ENCODE measurements around the gene SHC3.

The SHC3 gene

GRCh38 chr9:89049646-89050045 is 129.0 kb downstream of the SHC3 start:
- DNase-seq: no peak

GRCh38 chr9:89048616-89049015 is 130.0 kb downstream of the SHC3 start:
- DNase-seq: no peak

- no peak for DNase-seq
These were observed 131.0 kb downstream of the SHC3 start for GRCh38 chr9:89047667-89048066.

- no peak for DNase-seq
These were observed 131.8 kb downstream of the SHC3 start for GRCh38 chr9:89046832-89047231.

- no peak for DNase-seq
These were observed 133.7 kb downstream of the SHC3 start for GRCh38 chr9:89044881-89045280.

GRCh38 chr9:89044104-89044503 is 134.5 kb downstream of the SHC3 start:
- no peak for DNase-seq

- DNase-seq: no peak
These were observed 135.6 kb downstream of the SHC3 start for GRCh38 chr9:89042984-89043383.

- DNase-seq: no peak
These were observed 139.0 kb downstream of the SHC3 start for GRCh38 chr9:89039664-89040063.

- no peak for DNase-seq
These were observed 139.5 kb downstream of the SHC3 start for GRCh38 chr9:89039104-89039465.

GRCh38 chr9:89038382-89039103 is 140.1 kb downstream of the SHC3 start:
- DNase-seq: no peak

- DNase-seq: no peak
These were observed 140.7 kb downstream of the SHC3 start for GRCh38 chr9:89037891-89038290.

GRCh38 chr9:89037346-89037745 is 141.3 kb downstream of the SHC3 start:
- DNase-seq: no peak

- DNase-seq: no peak
These were observed 141.7 kb downstream of the SHC3 start for GRCh38 chr9:89036891-89037290.

GRCh38 chr9:89036383-89036782 is 142.2 kb downstream of the SHC3 start:
- DNase-seq: no peak

- DNase-seq: no peak
These were observed 146.0 kb downstream of the SHC3 start for GRCh38 chr9:89032661-89033060.

- DNase-seq: no peak
These were observed 146.4 kb downstream of the SHC3 start for GRCh38 chr9:89032173-89032572.

- no peak for DNase-seq
These were observed 148.8 kb downstream of the SHC3 start for GRCh38 chr9:89029788-89030187.

GRCh38 chr9:89026876-89027275 is 151.7 kb downstream of the SHC3 start:
- DNase-seq: no peak

GRCh38 chr9:89025553-89025952 is 153.1 kb downstream of the SHC3 start:
- no peak for DNase-seq

GRCh38 chr9:89024727-89025126 is 153.9 kb downstream of the SHC3 start:
- DNase-seq: no peak

GRCh38 chr9:89023740-89024139 is 154.9 kb downstream of the SHC3 start:
- no peak for DNase-seq

- DNase-seq: no peak
These were observed 155.7 kb downstream of the SHC3 start for GRCh38 chr9:89022902-89023301.

- no peak for DNase-seq
These were observed 156.4 kb downstream of the SHC3 start for GRCh38 chr9:89022001-89022759.

- no peak for DNase-seq
These were observed 157.3 kb downstream of the SHC3 start for GRCh38 chr9:89021154-89021803.
